Iris pigment epithelial cell (primary cell): ENCODE data around the gene FOLH1.
"Not testable (repeated sequence)": the region's sequence is repeated elsewhere in the genome, so short reads cannot be mapped to it uniquely, and the experiment has no call there.

ENCODE experiments used
- DNase-seq: peaks from one replicate; pipeline ENCODE4 v3.0.0-alpha.2; 2011; ENCODE audit warnings: low read depth

FOLH1 gene

GRCh38 chr11:49208006-49208721, at the start of gene FOLH1:
TSS of gene FOLH1 (minus strand) at chr11:49208602. CDS start at chr11:49208409, 193 bp downstream.
- DNase-seq = no peak

- not testable (repeated sequence) for DNase-seq
These were observed 46.7 kb upstream of the FOLH1 start for GRCh38 chr11:49255148-49255547.

- not testable (repeated sequence) for DNase-seq
These were observed 42.8 kb upstream of the FOLH1 start for GRCh38 chr11:49251212-49251611.

- not testable (repeated sequence) for DNase-seq
These were observed 42.2 kb upstream of the FOLH1 start for GRCh38 chr11:49250398-49251115.

- DNase-seq = not testable (repeated sequence)
These were observed 41.0 kb upstream of the FOLH1 start for GRCh38 chr11:49249363-49249762.

GRCh38 chr11:49233685-49234084, 25.3 kb upstream of the FOLH1 start:
- DNase-seq = not testable (repeated sequence)

- DNase-seq = not testable (repeated sequence)
These were observed 24.6 kb upstream of the FOLH1 start for GRCh38 chr11:49233019-49233418.

GRCh38 chr11:49231725-49232124, 23.3 kb upstream of the FOLH1 start:
- DNase-seq = not testable (repeated sequence)

GRCh38 chr11:49230534-49230933, 22.1 kb upstream of the FOLH1 start:
- DNase-seq = not testable (repeated sequence)

GRCh38 chr11:49230001-49230400, 21.6 kb upstream of the FOLH1 start:
- not testable (repeated sequence) for DNase-seq

- DNase-seq = not testable (repeated sequence)
These were observed 20.7 kb upstream of the FOLH1 start for GRCh38 chr11:49229136-49229535.

GRCh38 chr11:49225255-49225785, 16.9 kb upstream of the FOLH1 start:
- DNase-seq = not testable (repeated sequence)

GRCh38 chr11:49221112-49221511, 12.7 kb upstream of the FOLH1 start:
- DNase-seq = no peak

- no peak for DNase-seq
These were observed 4.7 kb upstream of the FOLH1 start for GRCh38 chr11:49213026-49213560.

GRCh38 chr11:49206999-49207398, 1.4 kb downstream of the FOLH1 start:
- not testable (repeated sequence) for DNase-seq

- no peak for DNase-seq
These were observed 6.0 kb downstream of the FOLH1 start for GRCh38 chr11:49202287-49202976.

- DNase-seq = not testable (repeated sequence)
These were observed 11.6 kb downstream of the FOLH1 start for GRCh38 chr11:49196775-49197174.

- DNase-seq = not testable (repeated sequence)
These were observed 12.4 kb downstream of the FOLH1 start for GRCh38 chr11:49196002-49196401.

GRCh38 chr11:49190287-49190686, 18.1 kb downstream of the FOLH1 start:
- DNase-seq = not testable (repeated sequence)

- not testable (repeated sequence) for DNase-seq
These were observed 22.2 kb downstream of the FOLH1 start for GRCh38 chr11:49186225-49186624.

- DNase-seq = not testable (repeated sequence)
These were observed 22.8 kb downstream of the FOLH1 start for GRCh38 chr11:49185597-49185996.

- DNase-seq = not testable (repeated sequence)
These were observed 23.6 kb downstream of the FOLH1 start for GRCh38 chr11:49184756-49185155.
